Mesothelial cell of epicardium (in vitro differentiated cells): ENCODE results near the gene KCNK15. TPM values are rescaled to one million over a fixed set of nuclear protein-coding genes. Genes with fewer than 3 reads are reported as not detected.
"Not testable (repeated sequence)": the region's sequence is repeated elsewhere in the genome, so short reads cannot be mapped to it uniquely, and the experiment has no call there.

Experiments used
- DNase-seq, 2 experiments: peaks; one replicate each; pipeline ENCODE4 v3.0.0; 2021; ENCODE audit warnings: low spot score in 2 of 2; ENCODE audit not compliant: unreplicated experiment in 2 of 2
- H3K27ac Mint-ChIP-seq: 2 replicates; pipeline ENCODE4 v1.8.0; 2021; ENCODE audit warnings: mixed read lengths
- H3K27me3 Mint-ChIP-seq: 2 replicates; pipeline ENCODE4 v1.8.0; 2021; ENCODE audit warnings: low read depth, mixed read lengths
- H3K36me3 Mint-ChIP-seq: 2 replicates; pipeline ENCODE4 v1.8.0; 2021; ENCODE audit warnings: mixed read lengths
- H3K4me1 Mint-ChIP-seq: 2 replicates; pipeline ENCODE4 v1.8.0; 2021; ENCODE audit warnings: mixed read lengths
- H3K4me3 Mint-ChIP-seq: 2 replicates; pipeline ENCODE4 v1.8.0; 2021; ENCODE audit warnings: mild to moderate bottlenecking, moderate library complexity, mixed read lengths
- H3K9me3 Mint-ChIP-seq: 2 replicates; pipeline ENCODE4 v1.8.0; 2021; ENCODE audit warnings: mixed read lengths
- total RNA-seq: library from RNA; stranded (reverse); gene quantifications from 3 replicates; pipeline ENCODE4 v1.2.1, GENCODE V29; 2021
- TF ChIP-seq, protein P1 (sequence below): fragments of 200-600 bp; sonication (generic); IDR thresholded peaks from one replicate; pipeline ENCODE4 v1.5.0; 2021; ENCODE audit warnings: antibody characterized with exemption; ENCODE audit not compliant: unreplicated experiment

The KCNK15 gene
- total RNA-seq = 0.16 to 0.27 TPM (median 0.20 TPM) in 3 replicates

DNA sequence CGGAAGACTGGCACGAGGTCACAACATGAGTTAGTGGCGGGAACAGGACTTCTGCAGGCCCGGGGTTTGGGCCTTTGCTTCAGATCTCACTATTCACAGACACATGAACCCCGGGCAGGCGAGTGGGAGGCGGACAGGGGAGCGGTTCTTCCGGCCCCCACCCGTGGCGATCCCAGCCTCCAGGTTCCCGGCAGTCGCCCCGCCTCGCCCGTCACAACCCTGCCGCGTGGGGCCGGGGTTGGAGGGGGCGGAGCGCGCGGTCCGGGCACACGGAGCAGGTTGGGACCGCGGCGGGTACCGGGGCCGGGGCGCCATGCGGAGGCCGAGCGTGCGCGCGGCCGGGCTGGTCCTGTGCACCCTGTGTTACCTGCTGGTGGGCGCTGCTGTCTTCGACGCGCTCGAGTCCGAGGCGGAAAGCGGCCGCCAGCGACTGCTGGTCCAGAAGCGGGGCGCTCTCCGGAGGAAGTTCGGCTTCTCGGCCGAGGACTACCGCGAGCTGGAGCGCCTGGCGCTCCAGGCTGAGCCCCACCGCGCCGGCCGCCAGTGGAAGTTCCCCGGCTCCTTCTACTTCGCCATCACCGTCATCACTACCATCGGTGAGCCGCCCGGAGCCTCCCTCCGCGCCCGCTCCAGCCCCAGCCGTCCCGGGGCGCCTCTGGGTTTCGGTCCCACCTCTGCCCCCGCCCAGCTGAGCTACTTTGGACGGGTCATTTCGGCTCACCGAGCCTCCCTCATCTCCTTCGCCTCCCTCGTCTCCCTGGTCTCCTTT is at the start of gene KCNK15:
TSS of gene KCNK15 (plus strand) at position 268 of the 769 bp plus-strand sequence. CDS start at position 314, 46 bp downstream.
- TF ChIP-seq, protein P1, sequence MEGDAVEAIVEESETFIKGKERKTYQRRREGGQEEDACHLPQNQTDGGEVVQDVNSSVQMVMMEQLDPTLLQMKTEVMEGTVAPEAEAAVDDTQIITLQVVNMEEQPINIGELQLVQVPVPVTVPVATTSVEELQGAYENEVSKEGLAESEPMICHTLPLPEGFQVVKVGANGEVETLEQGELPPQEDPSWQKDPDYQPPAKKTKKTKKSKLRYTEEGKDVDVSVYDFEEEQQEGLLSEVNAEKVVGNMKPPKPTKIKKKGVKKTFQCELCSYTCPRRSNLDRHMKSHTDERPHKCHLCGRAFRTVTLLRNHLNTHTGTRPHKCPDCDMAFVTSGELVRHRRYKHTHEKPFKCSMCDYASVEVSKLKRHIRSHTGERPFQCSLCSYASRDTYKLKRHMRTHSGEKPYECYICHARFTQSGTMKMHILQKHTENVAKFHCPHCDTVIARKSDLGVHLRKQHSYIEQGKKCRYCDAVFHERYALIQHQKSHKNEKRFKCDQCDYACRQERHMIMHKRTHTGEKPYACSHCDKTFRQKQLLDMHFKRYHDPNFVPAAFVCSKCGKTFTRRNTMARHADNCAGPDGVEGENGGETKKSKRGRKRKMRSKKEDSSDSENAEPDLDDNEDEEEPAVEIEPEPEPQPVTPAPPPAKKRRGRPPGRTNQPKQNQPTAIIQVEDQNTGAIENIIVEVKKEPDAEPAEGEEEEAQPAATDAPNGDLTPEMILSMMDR = no peak
- Mint-ChIP-seq H3K27me3 (peaks cover 60% of the 10 kb centered on the region), H3K9me3 (no peaks in the 10 kb centered on the region), H3K4me3 (peak within 1 kb of the TSS; percentile 60), H3K27ac (no peak within 1 kb of the TSS), H3K36me3 (no peaks in the 10 kb centered on the region), H3K4me1 (peaks cover 4% of the 10 kb centered on the region)
- peak in 1 of 2 experiments; percentile 56 for DNase-seq

- Mint-ChIP-seq H3K4me1 (peaks cover 5% of the 10 kb centered on the region), H3K27me3 (no peaks in the 10 kb centered on the region), H3K36me3 (no peaks in the 10 kb centered on the region), H3K9me3 (peaks cover 7% of the 10 kb centered on the region), H3K4me3 (no peak overlapping the region), H3K27ac (no peak overlapping the region)
- no peak for DNase-seq
- TF ChIP-seq, protein P1 = no peak
These were observed 49.4 kb upstream of the KCNK15 start for GRCh38 chr20:44696315-44696714.

DNA sequence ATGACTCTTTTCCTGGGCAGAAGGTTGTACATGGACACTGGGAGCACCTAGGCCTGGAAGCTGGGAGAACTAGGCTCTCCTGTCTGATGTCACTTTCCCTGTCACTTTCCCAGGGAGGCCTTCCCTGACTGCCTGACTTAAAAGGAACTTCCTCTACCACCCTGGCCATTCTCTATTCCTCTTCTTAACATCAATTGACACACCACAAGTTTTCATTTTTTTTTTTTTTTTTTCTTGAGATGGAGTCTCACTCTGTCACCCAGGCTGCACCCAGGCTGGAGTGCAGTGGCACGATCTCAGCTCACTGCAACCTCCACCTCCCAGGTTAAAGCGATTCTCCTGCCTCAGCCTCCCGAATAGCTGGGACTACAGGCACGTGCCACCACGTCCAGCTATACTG is 48.6 kb upstream of the KCNK15 start:
- not testable (repeated sequence) for H3K27ac Mint-ChIP-seq

GRCh38 chr20:44698351-44698750 is 47.3 kb upstream of the KCNK15 start:
- peaks cover 10% of the 10 kb centered on the region for H3K4me1 Mint-ChIP-seq
- TF ChIP-seq, protein P1 = no peak

More for the DNA sequence above, 48.6 kb upstream of the KCNK15 start:
- H3K9me3 Mint-ChIP-seq, H3K36me3 Mint-ChIP-seq, H3K27me3 Mint-ChIP-seq, H3K4me3 Mint-ChIP-seq, DNase-seq: not testable (repeated sequence)
- H3K4me1 Mint-ChIP-seq = peaks cover 10% of the 10 kb centered on the region

DNA sequence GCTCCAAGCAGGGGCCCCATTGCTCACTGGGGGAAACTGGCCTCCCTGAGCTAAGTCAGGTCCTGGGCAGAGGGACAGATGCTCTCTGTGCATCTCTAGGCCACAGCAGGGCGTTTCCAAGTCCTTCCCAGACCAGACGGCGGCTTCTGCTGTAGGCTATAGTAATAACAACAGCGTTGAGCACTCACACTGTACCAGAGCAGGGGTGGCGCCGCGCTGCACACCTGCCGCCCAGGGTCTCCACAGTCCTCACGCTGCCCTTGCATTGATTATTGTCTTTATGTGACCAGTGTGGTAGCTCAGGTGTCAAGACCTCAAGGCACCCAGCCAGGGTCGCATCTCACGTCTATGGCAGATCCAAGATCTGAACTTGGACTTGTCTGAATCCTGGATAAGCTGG is 45.4 kb upstream of the KCNK15 start:
- Mint-ChIP-seq H3K4me1 (peaks cover 10% of the 10 kb centered on the region), H3K27ac (no peak overlapping the region)

More at GRCh38 chr20:44698351-44698750, 47.3 kb upstream of the KCNK15 start:
- no peaks in the 10 kb centered on the region for H3K9me3 Mint-ChIP-seq
- no peak for DNase-seq
- no peak overlapping the region for H3K4me3 Mint-ChIP-seq
- no peaks in the 10 kb centered on the region for H3K27me3 Mint-ChIP-seq
- no peak overlapping the region for H3K27ac Mint-ChIP-seq
- no peaks in the 10 kb centered on the region for H3K36me3 Mint-ChIP-seq

More for the DNA sequence above, 45.4 kb upstream of the KCNK15 start:
- H3K4me3 Mint-ChIP-seq = no peak overlapping the region
- DNase-seq = no peak
- no peaks in the 10 kb centered on the region for H3K9me3 Mint-ChIP-seq
- TF ChIP-seq, protein P1 = no peak
- H3K36me3 Mint-ChIP-seq = no peaks in the 10 kb centered on the region
- H3K27me3 Mint-ChIP-seq = no peaks in the 10 kb centered on the region
